Stomach (tissue), 9 donors: ENCODE measurements around the gene LRRC4C. TPM values are rescaled to one million over a fixed set of nuclear protein-coding genes. Genes with fewer than 3 reads are reported as not detected.

Experiments used
- DNase-seq, 2 donors: peaks; one replicate each; pipeline versions ENCODE4 v3.0.0 to v3.0.0-alpha.2; 2013 to 2019
- H3K27ac ChIP-seq, 5 donors: fragments of 200-600 bp in 4 of 5; sonication (generic) in 4 of 5; one replicate each; pipeline ENCODE4 v1.5.1; 2013 to 2019; ENCODE audit warnings: mild to moderate bottlenecking in 1 of 5, moderate library complexity in 1 of 5
- H3K27me3 ChIP-seq, 3 donors: fragments of 200-600 bp; sonication (generic); one replicate each; pipeline ENCODE4 v1.5.1; 2017 to 2019; ENCODE audit warnings: mixed run types in 1 of 3
- H3K36me3 ChIP-seq, 4 donors: fragments of 200-600 bp; sonication (generic); 1 replicate in 3 of 4; 2 replicates in 1 of 4; pipeline ENCODE4 v1.5.1; 2016 to 2019
- H3K4me1 ChIP-seq, 4 donors: fragments of 200-600 bp; sonication (generic); one replicate each; pipeline ENCODE4 v1.5.1; 2016 to 2019
- H3K4me3 ChIP-seq, 4 donors: fragments of 200-600 bp; sonication (generic) in 3 of 4; one replicate each; pipeline ENCODE4 v1.5.1; 2016 to 2019; ENCODE audit warnings: mild to moderate bottlenecking in 1 of 4
- H3K9me3 ChIP-seq, 4 donors: fragments of 200-600 bp; sonication (generic); one replicate each; pipeline ENCODE4 v1.5.1; 2016 to 2019
- CTCF ChIP-seq, 7 experiments: fragments of 450-650 bp in 4 of 7; fragments of 200-600 bp in 3 of 7; sonication (generic) in 3 of 7; IDR thresholded peaks; one replicate each; pipeline ENCODE4 v1.5.1; 2016 to 2019; ENCODE audit warnings: antibody characterized with exemption in 7 of 7, control low read depth in 2 of 7, mild to moderate bottlenecking in 1 of 7
- EP300 ChIP-seq: sonication (generic); formaldehyde crosslinking; IDR thresholded peaks from one replicate; pipeline ENCODE4 v1.6.1; 2017; ENCODE audit warnings: antibody characterized with exemption
- POLR2A ChIP-seq, 4 donors: fragments of 450-650 bp; IDR thresholded peaks; one replicate each; pipeline ENCODE4 v1.6.1; 2016; ENCODE audit warnings: antibody characterized with exemption in 4 of 4, control low read depth in 2 of 4, mild to moderate bottlenecking in 1 of 4, moderate library complexity in 1 of 4
- POLR2AphosphoS5 ChIP-seq, 3 donors: sonication (generic); formaldehyde crosslinking; IDR thresholded peaks; one replicate each; pipeline ENCODE4 v1.6.1; 2016; ENCODE audit warnings: antibody characterized with exemption in 3 of 3
- WGBS, 5 donors: extraction: QIAGEN DNeasy Blood & Tissue Kit in 3 of 5; methylation state at CpG; one replicate each; pipeline versions ENCODE4 v1.1.5 to v1.1.7; 2013 to 2018; 5-methylcytosine and 5-hydroxymethylcytosine counted together
- intact Hi-C: fragments of 100-400 bp; cut with DNase I; formaldehyde crosslinking; loops from one replicate; pipeline ENCODE4 v1.15.1; 2023; ENCODE audit warnings: low total_unique reads
- polyA plus RNA-seq, 3 donors: library from polyadenylated mRNA; stranded (reverse); fragments of 200-250 nt; gene quantifications; one replicate each; pipeline ENCODE4 v1.2.3, GENCODE V29; 2013
- total RNA-seq, 5 donors: library from RNA; depleted of rRNA; stranded (reverse); fragments of >200 nt; gene quantifications; one replicate each; pipeline versions ENCODE4 v1.1.0 to v1.2.3, GENCODE V29; 2014 to 2016
- donor health status: healthy with polysubstance abuse.
- donor health status: Bipolar disorder and iron deficiency.
- donor health status: healthy.

Gene LRRC4C
- total and polyA plus RNA-seq, 8 donors: 0.31 to 3.3 (median 0.45) TPM; not detected in 4

- Histone ChIP-seq H3K27ac (no peak overlapping the region), H3K36me3 (no peaks in the 10 kb centered on the region), H3K27me3 (no peaks in the 10 kb centered on the region), H3K4me1 (no peaks in the 10 kb centered on the region), H3K4me3 (no peak overlapping the region), H3K9me3 (no peaks in the 10 kb centered on the region)
- WGBS, 5 donors: 77 to 87% (median 84%) methylated on average over 2 of the region's 2 CpGs
- DNase-seq: no peak
- no peak for TF ChIP-seq EP300
- TF ChIP-seq CTCF (IDR thresholded peaks at IDR 0.05): no peak
- no peak for TF ChIP-seq POLR2A (IDR thresholded peaks at IDR 0.05)
- TF ChIP-seq POLR2AphosphoS5 (IDR thresholded peaks at IDR 0.05): no peak
- intact Hi-C loops: no loop called here
These were observed 565.0 kb downstream of the LRRC4C start for GRCh38 chr11:40894501-40894900.

- no peaks in the 10 kb centered on the region for H3K4me1 ChIP-seq
- no peaks in the 10 kb centered on the region for H3K27me3 ChIP-seq
- TF ChIP-seq POLR2AphosphoS5 (IDR thresholded peaks at IDR 0.05) (no peak), POLR2A (IDR thresholded peaks at IDR 0.05) (no peak), CTCF (IDR thresholded peaks at IDR 0.05) (no peak), EP300 (no peak)
- DNase-seq: no peak
- no peak overlapping the region for H3K27ac ChIP-seq
- no peaks in the 10 kb centered on the region for H3K36me3 ChIP-seq
- H3K4me3 ChIP-seq: no peak overlapping the region
- WGBS, 5 donors: 50 to 68% (median 60%) methylated on average over 2 of the region's 2 CpGs
- intact Hi-C loops: no loop called here
- H3K9me3 ChIP-seq: no peaks in the 10 kb centered on the region
These were observed 574.0 kb downstream of the LRRC4C start for GRCh38 chr11:40885250-40885954.

- Histone ChIP-seq H3K27me3 (no peaks in the 10 kb centered on the region), H3K4me3 (no peak overlapping the region), H3K27ac (no peak overlapping the region), H3K9me3 (no peaks in the 10 kb centered on the region), H3K36me3 (no peaks in the 10 kb centered on the region), H3K4me1 (no peaks in the 10 kb centered on the region)
- TF ChIP-seq EP300 (no peak), CTCF (IDR thresholded peaks at IDR 0.05) (no peak), POLR2A (IDR thresholded peaks at IDR 0.05) (no peak), POLR2AphosphoS5 (IDR thresholded peaks at IDR 0.05) (no peak)
- 43 to 68% (median 57%) methylated on average over 3 of the region's 3 CpGs for WGBS, 5 donors
- no peak for DNase-seq
- intact Hi-C loops: no loop called here
These were observed 577.2 kb downstream of the LRRC4C start for GRCh38 chr11:40882301-40882700.

- Histone ChIP-seq H3K4me3 (no peak overlapping the region), H3K4me1 (no peaks in the 10 kb centered on the region), H3K36me3 (no peaks in the 10 kb centered on the region), H3K27ac (no peak overlapping the region), H3K27me3 (no peaks in the 10 kb centered on the region), H3K9me3 (no peaks in the 10 kb centered on the region)
- WGBS, 5 donors: 86 to 96% (median 91%) methylated on average over 6 of the region's 6 CpGs
- DNase-seq: no peak
- intact Hi-C loops: no loop called here
- no peak for TF ChIP-seq POLR2A (IDR thresholded peaks at IDR 0.05)
- no peak for TF ChIP-seq CTCF (IDR thresholded peaks at IDR 0.05)
- no peak for TF ChIP-seq EP300
- no peak for TF ChIP-seq POLR2AphosphoS5 (IDR thresholded peaks at IDR 0.05)
These were observed 579.5 kb downstream of the LRRC4C start for GRCh38 chr11:40879911-40880310.
